DOHH2 (cell line): Measurements from ENCODE around the gene INHA.

Experiments
- EZH2phosphoT487 ChIP-seq: fragments of 200-600 bp; sonication (generic); IDR thresholded peaks from 2 replicates; pipeline ENCODE4 v1.6.1; 2017; ENCODE audit warnings: borderline replicate concordance, mild to moderate bottlenecking, antibody characterized with exemption, low read length, moderate library complexity, mixed read lengths
- TF ChIP-seq, protein P1 (sequence below): fragments of 200-600 bp; sonication (generic); IDR thresholded peaks from one replicate; pipeline ENCODE4 v1.5.1; 2014; ENCODE audit warnings: antibody characterized with exemption, mild to moderate bottlenecking, low read depth, low read length; ENCODE audit not compliant: poor library complexity, severe bottlenecking

DNA sequence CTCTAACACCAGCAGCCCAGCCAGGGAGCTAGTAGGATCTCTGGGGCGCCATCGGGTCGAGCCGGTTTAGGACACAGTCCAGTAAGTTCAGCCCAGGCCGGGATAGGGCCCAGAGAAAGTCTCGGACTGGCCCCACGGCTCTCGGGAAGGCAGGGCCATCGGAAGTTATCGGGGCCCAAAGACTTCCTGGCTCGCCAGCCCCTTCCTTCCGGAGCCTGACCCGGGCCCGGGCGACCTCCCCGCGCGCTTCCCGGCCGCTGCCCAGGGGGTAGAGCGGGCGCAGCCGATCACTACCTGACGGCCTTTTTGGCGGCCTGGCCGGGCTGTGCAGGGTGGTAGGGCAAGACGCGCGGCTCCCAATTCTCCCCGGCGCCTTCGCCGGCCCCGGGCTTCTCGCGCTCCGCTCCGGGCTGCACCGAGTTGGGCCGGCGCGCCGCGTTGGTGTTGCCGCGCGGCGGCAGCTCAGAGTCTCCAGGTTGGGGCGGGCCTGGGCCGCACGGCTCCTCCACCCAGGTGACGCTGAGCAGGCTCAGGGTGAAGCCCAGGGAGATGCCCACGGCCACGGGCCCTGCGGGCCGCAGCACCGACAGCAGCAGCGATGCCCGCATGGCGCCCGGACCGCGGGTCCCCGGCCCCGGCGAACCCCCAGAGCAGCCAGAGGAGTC lies 29.0 kb upstream of the INHA start:
- TF ChIP-seq, protein P1, sequence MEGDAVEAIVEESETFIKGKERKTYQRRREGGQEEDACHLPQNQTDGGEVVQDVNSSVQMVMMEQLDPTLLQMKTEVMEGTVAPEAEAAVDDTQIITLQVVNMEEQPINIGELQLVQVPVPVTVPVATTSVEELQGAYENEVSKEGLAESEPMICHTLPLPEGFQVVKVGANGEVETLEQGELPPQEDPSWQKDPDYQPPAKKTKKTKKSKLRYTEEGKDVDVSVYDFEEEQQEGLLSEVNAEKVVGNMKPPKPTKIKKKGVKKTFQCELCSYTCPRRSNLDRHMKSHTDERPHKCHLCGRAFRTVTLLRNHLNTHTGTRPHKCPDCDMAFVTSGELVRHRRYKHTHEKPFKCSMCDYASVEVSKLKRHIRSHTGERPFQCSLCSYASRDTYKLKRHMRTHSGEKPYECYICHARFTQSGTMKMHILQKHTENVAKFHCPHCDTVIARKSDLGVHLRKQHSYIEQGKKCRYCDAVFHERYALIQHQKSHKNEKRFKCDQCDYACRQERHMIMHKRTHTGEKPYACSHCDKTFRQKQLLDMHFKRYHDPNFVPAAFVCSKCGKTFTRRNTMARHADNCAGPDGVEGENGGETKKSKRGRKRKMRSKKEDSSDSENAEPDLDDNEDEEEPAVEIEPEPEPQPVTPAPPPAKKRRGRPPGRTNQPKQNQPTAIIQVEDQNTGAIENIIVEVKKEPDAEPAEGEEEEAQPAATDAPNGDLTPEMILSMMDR, result no peak
- no peak for TF ChIP-seq EZH2phosphoT487
